ENCODE measurements around the gene NFIX. TPM values are rescaled to one million over a fixed set of nuclear protein-coding genes. Genes with fewer than 3 reads are reported as not detected.

Gene NFIX
- total and polyA plus RNA-seq, 2 donors (not counting 1 experiment from before 2014, with no cell fraction given), result 35.7 to 74.8 TPM

DNA sequence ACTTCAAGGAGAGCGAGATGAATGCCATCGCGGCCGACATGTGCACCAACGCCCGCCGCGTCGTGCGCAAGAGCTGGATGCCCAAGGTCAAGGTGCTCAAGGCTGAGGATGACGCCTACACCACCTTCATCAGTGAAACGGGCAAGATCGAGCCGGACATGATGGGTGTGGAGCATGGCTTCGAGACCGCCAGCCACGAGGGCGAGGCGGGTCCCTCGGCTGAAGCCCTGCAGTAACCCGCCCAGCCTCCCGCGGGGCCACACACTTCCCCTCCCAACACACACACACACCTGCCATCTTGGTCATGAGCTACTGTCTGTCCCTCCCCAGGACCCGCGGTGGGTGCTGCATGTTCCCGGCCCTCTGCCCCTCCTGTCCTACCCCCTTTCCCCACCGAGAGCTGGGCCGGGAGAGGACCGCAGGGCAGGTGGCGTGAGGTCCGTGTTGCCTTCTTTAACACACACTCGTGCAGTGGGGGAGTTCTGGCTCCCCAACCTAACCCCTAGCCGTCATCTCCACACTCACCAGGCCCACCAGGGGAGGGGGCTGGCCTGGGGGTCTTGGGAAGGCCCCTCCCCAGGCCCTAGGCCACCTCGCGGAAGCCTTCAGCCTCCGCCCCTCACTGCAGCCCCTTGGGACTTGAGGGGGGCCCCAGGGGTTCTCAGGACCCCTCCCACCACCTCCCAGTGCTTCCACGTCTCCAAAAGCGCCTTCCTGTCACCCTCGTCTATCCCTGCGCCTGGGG lies 143.1 kb downstream of the NFIX start:
- Histone ChIP-seq H3K36me3 (ENCODE audit: control insufficient read depth, insufficient read depth, low read length) (peaks cover 32% of the 10 kb centered on the region), H3K27me3 (ENCODE audit: control insufficient read depth, insufficient read depth, low read length) (no peaks in the 10 kb centered on the region), H3K4me1 (ENCODE audit: control insufficient read depth, extremely low read depth, insufficient read depth, low read length) (peaks cover 3% of the 10 kb centered on the region), H2AFZ (ENCODE audit: low read length) (no peak overlapping the region), H3K4me2 (ENCODE audit: extremely low read depth, insufficient read depth, low read length) (no peak overlapping the region), H3K4me3 (replicated peaks in 1 of 4; ENCODE audit: control extremely low read depth in 1 of 4, insufficient read depth in 1 of 4, low read depth in 3 of 4, low read length in 4 of 4) (no peak overlapping the region), H4K20me1 (ENCODE audit: control insufficient read depth, extremely low read depth, insufficient read depth, low read length) (no peaks in the 10 kb centered on the region), H3K9me3 (ENCODE audit: control insufficient read depth, insufficient read depth, low read depth, low read length) (no peaks in the 10 kb centered on the region), H3K9ac (ENCODE audit: insufficient read depth, low read length) (no peak overlapping the region), H3K79me2 (ENCODE audit: control insufficient read depth, insufficient read depth, low read length) (peaks cover 21% of the 10 kb centered on the region), H3K27ac (ENCODE audit: insufficient read depth, low read length) (no peak overlapping the region)
- TF ChIP-seq CTCF (conservative IDR thresholded peaks at IDR 0.05 in 1 of 2, IDR thresholded peaks at IDR 0.05 in 1 of 2; ENCODE audit: low read depth in 1 of 2, low read length in 2 of 2), result no peak
- no peak for TF ChIP-seq EZH2 (IDR thresholded peaks at IDR 0.05; ENCODE audit: low read length, missing control alignments)
- DNase-seq (ENCODE audit: low read depth in 2 of 2), result no peak

DNA sequence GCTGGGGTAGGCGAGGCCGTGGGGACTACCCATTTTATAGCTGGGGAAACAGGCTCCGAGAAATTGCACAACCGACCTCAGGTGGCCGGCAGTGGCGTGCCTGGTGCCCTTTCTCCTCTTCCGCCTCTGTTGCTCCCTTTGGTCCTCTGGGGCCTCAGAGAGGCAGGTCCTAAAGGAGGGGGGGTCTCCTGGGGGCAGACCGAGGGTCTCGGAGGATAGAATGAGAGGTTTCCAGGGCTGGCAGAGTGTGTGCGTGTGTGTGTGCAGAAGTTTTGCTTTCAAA lies 143.6 kb downstream of the NFIX start:
- Histone ChIP-seq H3K27me3 (ENCODE audit: control insufficient read depth, insufficient read depth, low read length) (no peaks in the 10 kb centered on the region), H3K9me3 (ENCODE audit: control insufficient read depth, insufficient read depth, low read depth, low read length) (no peaks in the 10 kb centered on the region), H3K9ac (ENCODE audit: insufficient read depth, low read length) (no peak overlapping the region), H4K20me1 (ENCODE audit: control insufficient read depth, extremely low read depth, insufficient read depth, low read length) (no peaks in the 10 kb centered on the region), H3K4me3 (replicated peaks in 1 of 4; ENCODE audit: control extremely low read depth in 1 of 4, insufficient read depth in 1 of 4, low read depth in 3 of 4, low read length in 4 of 4) (no peak overlapping the region), H3K27ac (ENCODE audit: insufficient read depth, low read length) (no peak overlapping the region), H3K79me2 (ENCODE audit: control insufficient read depth, insufficient read depth, low read length) (peaks cover 16% of the 10 kb centered on the region), H3K36me3 (ENCODE audit: control insufficient read depth, insufficient read depth, low read length) (peaks cover 32% of the 10 kb centered on the region), H3K4me2 (ENCODE audit: extremely low read depth, insufficient read depth, low read length) (no peak overlapping the region), H2AFZ (ENCODE audit: low read length) (no peak overlapping the region), H3K4me1 (ENCODE audit: control insufficient read depth, extremely low read depth, insufficient read depth, low read length) (peaks cover 5% of the 10 kb centered on the region)
- DNase-seq (ENCODE audit: low read depth in 2 of 2), result no peak
- TF ChIP-seq EZH2 (IDR thresholded peaks at IDR 0.05; ENCODE audit: low read length, missing control alignments), result no peak
- no peak for TF ChIP-seq CTCF (conservative IDR thresholded peaks at IDR 0.05 in 1 of 2, IDR thresholded peaks at IDR 0.05 in 1 of 2; ENCODE audit: low read depth in 1 of 2, low read length in 2 of 2)

DNA sequence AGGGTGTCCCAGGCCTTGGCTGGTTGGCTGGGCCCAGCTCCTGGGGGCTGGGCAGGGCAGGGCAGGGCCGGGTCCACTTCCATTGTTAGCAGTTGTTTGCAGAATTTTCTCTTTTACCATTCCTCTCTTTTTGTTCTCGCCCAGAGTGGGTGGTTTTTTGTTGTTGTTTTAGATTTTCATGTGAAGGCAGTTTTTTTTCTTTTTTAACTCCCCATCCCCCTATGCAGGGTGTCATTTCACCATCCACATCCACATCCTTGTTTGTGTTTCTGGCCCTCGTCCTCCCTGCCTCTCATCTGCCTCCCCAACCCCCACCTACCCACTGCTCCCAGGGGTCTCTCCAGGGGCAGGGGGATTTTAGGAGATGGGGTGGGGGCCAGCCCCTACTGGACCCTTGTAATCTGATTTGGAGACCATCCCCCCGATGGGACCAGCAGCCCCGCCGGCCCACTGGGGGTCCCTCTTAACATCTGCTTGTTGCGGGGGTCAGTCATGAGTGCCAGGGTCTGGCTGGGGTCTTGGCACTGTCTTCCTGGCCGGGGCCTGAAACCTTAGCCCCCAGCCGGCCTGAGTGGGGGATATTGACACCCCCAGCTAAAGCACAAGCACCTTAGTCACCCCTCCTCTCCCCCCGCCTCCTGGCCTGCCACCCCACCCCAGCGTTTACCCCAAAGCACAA lies 144.5 kb downstream of the NFIX start:
- TF ChIP-seq CTCF (conservative IDR thresholded peaks at IDR 0.05 in 1 of 2, IDR thresholded peaks at IDR 0.05 in 1 of 2; ENCODE audit: low read depth in 1 of 2, low read length in 2 of 2), result no peak
- no peak for TF ChIP-seq EZH2 (IDR thresholded peaks at IDR 0.05; ENCODE audit: low read length, missing control alignments)
- H2AFZ ChIP-seq (ENCODE audit: low read length), result no peak overlapping the region
- H3K27ac ChIP-seq (ENCODE audit: insufficient read depth, low read length), result no peak overlapping the region
- peaks cover 34% of the 10 kb centered on the region for H3K36me3 ChIP-seq (ENCODE audit: control insufficient read depth, insufficient read depth, low read length)
- H3K4me1 ChIP-seq (ENCODE audit: control insufficient read depth, extremely low read depth, insufficient read depth, low read length), result peaks cover 6% of the 10 kb centered on the region
- H3K4me3 ChIP-seq (replicated peaks in 1 of 4; ENCODE audit: control extremely low read depth in 1 of 4, insufficient read depth in 1 of 4, low read depth in 3 of 4, low read length in 4 of 4), result no peak overlapping the region
- H3K9me3 ChIP-seq (ENCODE audit: control insufficient read depth, insufficient read depth, low read depth, low read length), result no peaks in the 10 kb centered on the region
- H3K4me2 ChIP-seq (ENCODE audit: extremely low read depth, insufficient read depth, low read length), result no peak overlapping the region
- H3K79me2 ChIP-seq (ENCODE audit: control insufficient read depth, insufficient read depth, low read length), result peaks cover 8% of the 10 kb centered on the region
- no peak overlapping the region for H3K9ac ChIP-seq (ENCODE audit: insufficient read depth, low read length)
- H4K20me1 ChIP-seq (ENCODE audit: control insufficient read depth, extremely low read depth, insufficient read depth, low read length), result no peaks in the 10 kb centered on the region
- H3K27me3 ChIP-seq (ENCODE audit: control insufficient read depth, insufficient read depth, low read length), result no peaks in the 10 kb centered on the region
- no peak for DNase-seq (ENCODE audit: low read depth in 2 of 2)
